Right lobe of liver (tissue), 4 donors: ENCODE measurements around the gene STC2.

Experiments
- POLR2A ChIP-seq: fragments of 450-650 bp; IDR thresholded peaks from one replicate; pipeline ENCODE4 v1.6.1; 2017; ENCODE audit warnings: antibody characterized with exemption, mild to moderate bottlenecking
- TF ChIP-seq, protein P1 (sequence below), 4 donors: fragments of 200-600 bp in 3 of 4; fragments of 450-650 bp in 1 of 4; IDR thresholded peaks; one replicate each; pipeline versions ENCODE4 v1.5.1 to v1.8.0; 2016 to 2022; ENCODE audit warnings: antibody characterized with exemption in 4 of 4, mild to moderate bottlenecking in 2 of 4
- donor health status: DM: no; HTN: no; CAD: no.
- donor health status: DM: no; HTN: no; CAD: no.
- donor health status: DM: no; HTN: yes; CAD: no.

DNA sequence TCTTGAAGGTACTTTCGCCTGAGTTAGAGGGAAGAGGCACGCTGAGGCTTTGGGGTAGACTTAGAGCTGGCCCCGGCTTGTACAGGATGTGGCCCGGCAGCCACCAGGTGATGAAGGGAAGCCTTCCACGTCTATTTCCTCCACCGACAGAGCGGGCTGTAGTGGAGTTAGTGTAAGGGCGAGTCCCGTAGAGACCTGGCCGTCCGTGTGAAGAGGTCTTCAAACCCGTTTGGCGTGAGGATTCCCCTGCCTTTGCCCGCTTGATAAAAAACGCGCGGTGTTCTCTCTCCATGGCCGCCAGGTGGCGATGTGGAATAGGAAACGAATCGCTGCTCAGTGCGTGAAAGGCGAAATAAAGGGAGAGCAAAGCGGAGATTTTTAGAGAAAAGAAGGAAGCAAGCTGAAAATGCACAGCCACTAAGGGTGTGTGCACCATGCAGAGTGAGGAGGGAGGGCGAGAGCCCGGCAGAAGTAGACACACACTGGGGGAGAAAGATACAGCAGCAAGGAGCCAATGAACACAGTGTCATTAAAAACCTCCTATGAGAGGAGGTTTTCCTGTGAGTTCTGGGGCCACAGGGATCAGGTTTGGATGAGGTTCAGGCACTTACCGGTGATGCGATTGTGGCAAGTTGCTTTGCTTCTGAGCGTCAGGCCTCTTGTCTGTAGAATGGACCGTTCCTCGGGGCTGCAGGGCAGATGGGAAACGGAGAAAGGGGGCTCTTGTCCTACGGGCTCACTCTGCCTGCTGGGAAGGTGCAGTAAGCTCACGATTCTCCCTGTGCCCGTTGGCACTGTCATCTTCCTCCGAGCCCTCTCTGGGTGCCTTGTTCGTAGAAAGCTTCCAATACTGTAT lies 34.2 kb downstream of the STC2 start:
- TF ChIP-seq, protein P1, sequence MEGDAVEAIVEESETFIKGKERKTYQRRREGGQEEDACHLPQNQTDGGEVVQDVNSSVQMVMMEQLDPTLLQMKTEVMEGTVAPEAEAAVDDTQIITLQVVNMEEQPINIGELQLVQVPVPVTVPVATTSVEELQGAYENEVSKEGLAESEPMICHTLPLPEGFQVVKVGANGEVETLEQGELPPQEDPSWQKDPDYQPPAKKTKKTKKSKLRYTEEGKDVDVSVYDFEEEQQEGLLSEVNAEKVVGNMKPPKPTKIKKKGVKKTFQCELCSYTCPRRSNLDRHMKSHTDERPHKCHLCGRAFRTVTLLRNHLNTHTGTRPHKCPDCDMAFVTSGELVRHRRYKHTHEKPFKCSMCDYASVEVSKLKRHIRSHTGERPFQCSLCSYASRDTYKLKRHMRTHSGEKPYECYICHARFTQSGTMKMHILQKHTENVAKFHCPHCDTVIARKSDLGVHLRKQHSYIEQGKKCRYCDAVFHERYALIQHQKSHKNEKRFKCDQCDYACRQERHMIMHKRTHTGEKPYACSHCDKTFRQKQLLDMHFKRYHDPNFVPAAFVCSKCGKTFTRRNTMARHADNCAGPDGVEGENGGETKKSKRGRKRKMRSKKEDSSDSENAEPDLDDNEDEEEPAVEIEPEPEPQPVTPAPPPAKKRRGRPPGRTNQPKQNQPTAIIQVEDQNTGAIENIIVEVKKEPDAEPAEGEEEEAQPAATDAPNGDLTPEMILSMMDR (IDR thresholded peaks at IDR 0.05), result peak; percentile 81 to 88 (median 82)
- no peak for TF ChIP-seq POLR2A
